Measurements from ENCODE around the gene PIGQ. TPM values are rescaled to one million over a fixed set of nuclear protein-coding genes. Genes with fewer than 3 reads are reported as not detected.

The PIGQ gene
- total and polyA plus RNA-seq, 2 experiments from 2014 or later, result 30.2 to 62.3 TPM

- peaks cover 2% of the 10 kb centered on the region for H3K27me3 Mint-ChIP-seq (ENCODE audit: insufficient read depth, low read depth, poor library complexity)
- peaks cover 27% of the 10 kb centered on the region for H3K79me2 ChIP-seq (replicated peaks; ENCODE audit: insufficient read depth)
- no peak overlapping the region for H3K4me3 Mint-ChIP-seq
- ATAC-seq (no peak), DNase-seq (ENCODE audit: low spot score) (no peak)
- no peaks in the 10 kb centered on the region for H3K4me1 ChIP-seq (ENCODE audit: insufficient read depth)
- H3K4me3 ChIP-seq, result no peak overlapping the region
- no peak overlapping the region for H3K27ac ChIP-seq (ENCODE audit: low read depth)
- no peaks in the 10 kb centered on the region for H3K4me1 Mint-ChIP-seq
- no peak overlapping the region for H2AFZ ChIP-seq
- H3K9me3 Mint-ChIP-seq, result peaks cover 4% of the 10 kb centered on the region; the same call in 1 of the 3 replicates
- H3K27me3 ChIP-seq (ENCODE audit: insufficient read depth), result no peaks in the 10 kb centered on the region
- TF ChIP-seq EZH2 (IDR thresholded peaks at IDR 0.05; ENCODE audit: low read depth, unreplicated experiment), result no peak
- no peak overlapping the region for H3K27ac Mint-ChIP-seq
- no peaks in the 10 kb centered on the region for H3K36me3 ChIP-seq (ENCODE audit: insufficient read depth)
- peaks cover 8% of the 10 kb centered on the region; the same call in 1 of the 2 replicates for H4K20me1 ChIP-seq (replicated peaks; ENCODE audit: insufficient read depth)
- no peak overlapping the region for H3K4me2 ChIP-seq
- no peaks in the 10 kb centered on the region for H3F3A ChIP-seq (replicated peaks; ENCODE audit: low read depth)
- H3K9me2 ChIP-seq (ENCODE audit: insufficient read depth), result no peaks in the 10 kb centered on the region
- no peaks in the 10 kb centered on the region for H3K36me3 Mint-ChIP-seq (ENCODE audit: low read depth)
These were observed 26.2 kb upstream of the PIGQ start for GRCh38 chr16:543301-544164.

- Histone ChIP-seq H2AFZ (no peak overlapping the region), H3K9me2 (ENCODE audit: insufficient read depth) (no peaks in the 10 kb centered on the region), H3K4me2 (no peak overlapping the region), H3K4me3 (no peak overlapping the region), H3K36me3 (ENCODE audit: insufficient read depth) (no peaks in the 10 kb centered on the region), H4K20me1 (replicated peaks; ENCODE audit: insufficient read depth) (0 out of 2 replicates have a peak, but pooled peaks cover under 1% of the 10 kb centered on the region), H3F3A (replicated peaks; ENCODE audit: low read depth) (0 out of 2 replicates have a peak, but pooled peaks cover 3% of the 10 kb centered on the region), H3K4me1 (ENCODE audit: insufficient read depth) (no peaks in the 10 kb centered on the region), H3K79me2 (replicated peaks; ENCODE audit: insufficient read depth) (peaks cover 26% of the 10 kb centered on the region), H3K27ac (ENCODE audit: low read depth) (no peak overlapping the region), H3K27me3 (ENCODE audit: insufficient read depth) (no peaks in the 10 kb centered on the region)
- ATAC-seq (no peak), DNase-seq (ENCODE audit: low spot score) (no peak)
- Mint-ChIP-seq H3K36me3 (ENCODE audit: low read depth) (no peaks in the 10 kb centered on the region), H3K27me3 (ENCODE audit: insufficient read depth, low read depth, poor library complexity) (peaks cover 2% of the 10 kb centered on the region), H3K9me3 (peaks cover 4% of the 10 kb centered on the region; the same call in 1 of the 3 replicates), H3K4me1 (no peaks in the 10 kb centered on the region), H3K4me3 (no peak overlapping the region), H3K27ac (no peak overlapping the region)
- no peak for TF ChIP-seq EZH2phosphoT487 (IDR thresholded peaks at IDR 0.05; ENCODE audit: unreplicated experiment)
- no peak for TF ChIP-seq ZNF462 (CRISPR knock-in tag; IDR thresholded peaks at IDR 0.05)
- no peak for TF ChIP-seq ZNF331 (CRISPR knock-in tag; IDR thresholded peaks at IDR 0.05; ENCODE audit: low read depth)
- TF ChIP-seq STAT1 (IDR thresholded peaks at IDR 0.05; ENCODE audit: unreplicated experiment), result no peak
- no peak for TF ChIP-seq CTCF (conservative IDR thresholded peaks at IDR 0.05; ENCODE audit: low read depth in 2 of 2)
- no peak for TF ChIP-seq ZNF114 (CRISPR knock-in tag; IDR thresholded peaks at IDR 0.05)
- TF ChIP-seq ETS1 (IDR thresholded peaks at IDR 0.05), result no peak
- no peak for TF ChIP-seq POLR2AphosphoS5 (IDR thresholded peaks at IDR 0.05; ENCODE audit: low read depth)
- no peak for TF ChIP-seq CREB1 (CRISPR knock-in tag; IDR thresholded peaks at IDR 0.05; ENCODE audit: low read depth)
- TF ChIP-seq NANOG (IDR thresholded peaks at IDR 0.05; ENCODE audit: borderline replicate concordance), result no peak
- TF ChIP-seq EZH2 (IDR thresholded peaks at IDR 0.05; ENCODE audit: low read depth, unreplicated experiment), result no peak
These were observed 25.3 kb upstream of the PIGQ start for GRCh38 chr16:544517-544916.

All from GM23338 (cell line).